HG03565 (cell line): ENCODE data around the gene THADA.
"Not testable (repeated sequence)": the region's sequence is repeated elsewhere in the genome, so short reads cannot be mapped to it uniquely, and the experiment has no call there.

Experiments used
- ATAC-seq: cut with Tn5 transposase; IDR thresholded peaks from one replicate; pipeline ENCODE4 v1.9.1; 2021; ENCODE audit warnings: mild to moderate bottlenecking, moderate library complexity; ENCODE audit not compliant: unreplicated experiment

THADA gene

DNA sequence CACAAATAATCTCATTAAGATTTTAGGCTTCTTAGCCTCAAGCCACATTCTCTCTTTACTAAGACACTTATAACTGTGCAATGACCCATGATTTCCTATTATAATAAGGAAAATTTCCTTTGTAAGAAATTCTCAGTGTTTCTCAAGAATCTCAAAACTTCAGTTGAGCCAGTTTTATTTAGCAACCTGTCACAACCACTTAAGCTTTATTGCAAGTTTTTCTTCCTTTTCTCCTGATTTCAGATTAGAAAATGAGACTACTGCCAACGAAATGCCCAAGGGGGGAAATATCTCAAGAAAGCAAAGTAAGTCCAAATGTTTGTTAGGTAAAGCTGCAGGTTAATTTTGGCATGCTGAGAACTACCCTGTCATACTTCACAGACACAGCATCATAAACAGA lies 178.5 kb downstream of the THADA start:
- no peak for ATAC-seq

DNA sequence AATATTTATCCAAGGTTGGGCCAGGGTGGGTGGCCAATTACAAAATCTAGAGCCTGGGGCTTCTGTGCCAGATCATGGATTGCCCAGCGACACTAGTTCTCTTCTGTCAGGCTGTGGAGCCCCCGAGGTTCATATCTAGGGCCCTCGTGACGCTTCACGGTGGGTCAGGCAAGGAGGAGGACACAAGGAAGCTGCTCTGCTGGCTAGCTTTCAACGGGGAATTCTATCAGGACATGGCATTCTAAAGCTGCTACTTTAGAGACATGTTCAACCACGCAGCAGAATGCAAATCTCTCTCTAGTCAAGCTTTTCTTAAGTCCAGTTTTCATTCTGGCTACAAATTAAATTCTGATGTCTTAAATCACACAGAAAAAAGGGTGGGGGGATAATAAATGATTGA lies 180.2 kb downstream of the THADA start:
- ATAC-seq = no peak

DNA sequence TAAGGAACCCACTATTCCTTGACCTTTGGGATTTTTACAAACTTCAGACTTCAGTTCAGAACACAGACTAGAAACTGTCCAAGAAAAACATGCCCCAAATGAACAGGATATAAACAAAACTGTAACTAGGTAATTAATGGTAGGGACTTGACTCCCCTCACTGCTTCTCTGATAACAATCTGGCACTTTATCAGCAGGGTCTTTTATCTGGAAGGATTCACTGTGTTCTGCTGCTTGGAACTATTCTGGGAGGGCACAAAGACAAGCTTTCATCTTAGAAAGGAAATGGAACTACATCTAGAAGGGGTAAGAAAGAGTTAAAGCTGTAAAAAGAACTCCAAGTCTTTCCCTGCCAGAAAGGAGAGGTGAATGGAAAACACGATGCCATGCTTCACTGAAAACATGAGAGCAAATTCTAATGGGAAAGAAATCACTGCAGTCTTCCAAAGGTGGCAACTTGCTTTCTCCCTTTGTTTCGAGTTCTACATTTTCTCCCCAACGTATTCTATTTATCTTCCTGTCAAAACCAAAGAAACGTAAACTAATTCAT lies 181.2 kb downstream of the THADA start:
- ATAC-seq = no peak

DNA sequence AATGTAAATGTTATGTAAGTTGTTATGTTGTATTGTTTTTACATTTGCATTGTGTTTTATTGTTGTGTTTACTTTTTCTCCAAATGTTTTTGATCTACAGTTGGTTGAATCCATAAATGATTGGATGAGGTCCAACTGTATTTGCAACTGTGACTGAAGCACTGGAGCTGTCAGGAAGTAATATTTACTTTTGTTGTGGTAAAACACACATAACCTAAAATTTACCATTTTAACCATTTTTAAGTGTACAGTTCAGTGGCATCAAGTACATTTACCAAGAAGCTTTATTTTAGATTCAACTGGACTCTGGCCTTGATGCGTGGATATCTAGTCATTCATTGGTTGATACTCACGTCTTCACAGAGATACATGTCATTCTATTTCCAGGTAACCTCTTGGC lies 181.8 kb downstream of the THADA start:
- no peak for ATAC-seq

DNA sequence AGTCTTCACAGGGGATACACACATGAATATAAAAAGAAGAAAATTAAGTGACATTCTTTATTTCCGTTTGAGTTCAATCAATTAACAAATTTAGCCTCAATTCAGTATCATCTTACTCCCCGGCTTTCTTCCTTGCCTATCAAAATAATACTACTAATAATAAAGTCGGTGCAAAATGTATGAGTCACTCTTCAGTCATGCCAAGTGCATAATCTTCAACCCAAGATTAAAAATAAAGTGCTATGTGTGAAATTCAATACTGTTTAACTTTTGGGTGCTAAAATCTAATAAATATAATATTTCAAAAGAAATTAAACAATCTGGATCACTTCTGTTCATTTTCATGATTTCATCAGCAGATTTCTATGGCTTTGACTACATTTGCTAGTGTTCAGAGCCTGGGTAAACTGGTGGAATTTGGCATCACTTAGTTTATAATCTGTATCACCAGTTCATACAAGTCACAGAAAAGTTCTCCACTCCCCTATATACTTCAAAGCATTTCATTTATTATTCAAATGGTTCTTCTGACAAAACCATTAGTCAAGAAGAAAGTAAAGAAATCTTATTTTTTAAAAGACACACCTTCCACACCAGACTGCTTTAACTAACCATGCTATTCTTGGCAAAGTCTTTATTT lies 183.6 kb downstream of the THADA start:
- no peak for ATAC-seq

DNA sequence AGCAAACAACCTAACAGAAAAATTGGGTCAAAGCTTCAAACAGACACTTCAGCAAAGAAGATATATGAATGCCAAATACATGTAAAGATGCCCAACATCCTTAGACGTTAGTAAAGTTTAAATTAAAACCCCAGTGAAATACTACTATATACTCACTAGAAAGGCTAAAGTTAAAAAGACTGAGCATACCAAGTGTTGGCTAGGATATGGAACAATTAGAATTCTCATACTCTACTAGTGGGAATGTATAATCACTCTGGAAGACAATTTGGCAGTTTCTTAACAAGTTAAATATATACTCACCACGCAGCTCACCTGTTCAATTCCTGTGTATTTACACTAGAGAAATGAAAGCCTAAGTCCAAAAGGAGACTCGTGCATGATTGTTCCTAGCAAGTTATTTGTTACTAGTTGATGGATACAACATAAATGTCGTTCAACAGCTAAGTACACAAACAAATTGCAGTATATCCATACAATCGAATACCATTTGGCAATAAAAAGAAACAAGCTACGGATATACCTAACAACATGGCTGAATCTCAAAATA lies 185.7 kb downstream of the THADA start:
- no peak for ATAC-seq

DNA sequence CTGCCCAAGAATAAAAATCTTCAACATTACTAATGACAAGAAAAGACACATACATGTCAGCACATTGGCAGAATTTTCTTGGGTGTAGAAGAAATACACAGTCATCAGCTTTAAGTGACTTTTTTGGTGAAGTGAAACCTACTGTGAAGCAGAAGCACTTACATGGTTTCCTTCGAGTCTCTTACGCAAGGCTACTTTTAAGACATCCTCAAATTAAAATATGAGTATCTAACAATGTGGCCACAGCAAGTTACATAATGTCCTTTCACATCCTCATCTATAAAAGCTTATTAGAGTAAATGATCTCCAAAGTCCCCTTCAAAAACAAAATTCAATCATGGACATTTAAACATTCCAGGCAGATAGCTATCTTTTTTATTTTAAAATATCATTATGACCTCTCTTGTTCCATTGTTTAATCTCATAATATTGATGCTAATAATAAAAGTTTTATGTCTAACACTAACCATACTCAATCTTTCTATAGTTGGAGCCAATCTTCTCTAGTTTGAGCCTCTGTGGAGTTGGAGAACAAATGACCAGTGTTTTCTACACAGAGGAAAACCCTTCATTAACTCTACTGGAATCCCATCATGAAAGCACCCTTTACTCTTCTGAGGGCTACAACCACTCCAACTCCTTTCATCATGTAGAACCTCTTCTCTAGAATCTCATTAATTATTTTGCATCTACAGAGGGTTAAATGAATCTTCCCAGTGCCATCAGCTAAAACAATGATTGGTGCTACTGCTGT lies 187.3 kb downstream of the THADA start:
- ATAC-seq = peak; percentile 75

DNA sequence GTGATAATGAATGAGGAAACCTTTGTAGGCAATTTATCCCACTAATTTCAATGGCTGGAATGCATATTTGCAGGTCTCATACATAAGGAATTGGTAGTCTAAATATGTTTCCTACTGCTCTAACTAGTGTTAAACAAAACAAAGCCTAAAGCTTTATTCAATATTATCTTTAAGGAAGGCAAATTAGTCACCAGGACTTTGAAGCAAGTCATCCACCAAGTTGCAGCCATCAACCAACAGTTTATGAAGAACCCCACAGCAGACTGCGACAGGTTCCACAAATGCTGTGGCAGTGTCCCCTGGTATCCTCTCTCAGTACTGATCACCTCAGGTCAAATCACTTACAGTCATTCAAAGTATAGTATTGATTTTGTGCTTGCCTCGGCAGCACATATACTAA lies 187.9 kb downstream of the THADA start:
- peak; percentile 40 for ATAC-seq

DNA sequence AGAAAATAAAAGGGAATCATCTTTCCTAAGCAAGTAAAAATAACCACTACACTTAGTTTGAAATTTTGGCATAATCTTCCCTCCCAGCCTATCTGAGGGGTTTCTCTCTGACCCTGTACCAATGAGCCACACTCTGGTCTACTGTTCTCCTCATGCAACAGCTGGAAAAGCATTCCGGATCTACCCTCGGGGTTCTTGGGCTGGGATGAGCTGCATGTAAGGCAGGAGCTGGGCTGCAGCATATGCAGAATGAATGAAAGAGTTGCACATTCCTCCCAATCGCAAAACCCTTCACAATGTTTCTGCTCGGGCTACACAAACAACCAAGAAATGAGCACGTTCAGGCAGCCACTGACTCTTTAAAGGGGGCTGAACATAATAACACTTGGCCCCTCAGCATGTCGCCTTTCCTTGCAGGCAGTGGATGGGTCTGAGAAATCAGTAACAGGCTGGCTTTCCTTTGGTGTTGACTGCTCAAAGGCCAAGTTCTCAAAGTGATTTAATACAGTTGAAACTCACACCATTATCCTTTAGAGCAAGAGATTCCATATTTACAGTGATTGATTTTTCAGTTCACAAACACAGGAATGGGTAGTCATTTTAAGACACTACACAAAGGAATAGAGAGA lies 189.1 kb downstream of the THADA start:
- no peak for ATAC-seq

DNA sequence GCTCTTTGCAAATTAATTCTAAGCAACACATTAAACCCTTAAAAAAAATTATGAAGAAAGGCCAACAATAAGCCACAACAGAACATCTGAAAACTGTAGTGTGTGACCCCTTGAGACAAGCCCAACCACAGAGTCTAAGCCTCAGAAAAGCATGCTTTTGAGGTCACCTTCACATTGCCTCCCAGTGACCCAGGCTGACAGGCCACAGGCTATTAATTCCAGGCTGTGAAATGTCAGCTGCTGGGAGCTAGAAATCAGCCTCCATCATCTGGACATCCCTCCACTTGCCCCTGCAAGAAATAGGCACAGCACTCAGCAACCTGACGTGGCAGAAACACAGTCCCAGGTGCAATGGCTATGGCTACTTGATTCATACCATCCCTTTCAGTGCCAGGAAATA lies 190.0 kb downstream of the THADA start:
- no peak for ATAC-seq

DNA sequence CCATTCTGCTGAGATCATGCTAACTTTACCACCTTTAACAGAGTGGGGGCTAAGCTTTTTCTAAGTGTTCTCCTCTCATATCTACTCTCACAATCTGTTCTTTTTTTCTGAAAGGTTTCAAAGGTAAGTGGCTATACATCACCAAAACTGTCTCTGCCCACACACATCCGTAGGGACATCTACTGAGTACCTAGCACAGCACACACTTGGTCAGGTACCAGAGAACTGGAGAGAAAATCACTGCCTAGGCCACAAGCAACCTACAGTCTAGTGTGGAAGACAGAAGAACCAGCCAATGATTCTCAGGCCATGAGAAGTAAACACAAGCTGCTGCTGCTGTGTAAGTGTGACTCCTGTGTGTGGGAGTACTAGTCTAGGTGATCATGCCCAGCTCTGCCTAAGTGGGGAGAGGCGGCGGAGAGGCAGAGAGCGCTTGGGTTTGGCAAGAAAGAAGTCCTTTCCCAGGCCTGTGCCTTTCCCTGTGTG lies 193.3 kb downstream of the THADA start:
- ATAC-seq = peak; percentile 37

DNA sequence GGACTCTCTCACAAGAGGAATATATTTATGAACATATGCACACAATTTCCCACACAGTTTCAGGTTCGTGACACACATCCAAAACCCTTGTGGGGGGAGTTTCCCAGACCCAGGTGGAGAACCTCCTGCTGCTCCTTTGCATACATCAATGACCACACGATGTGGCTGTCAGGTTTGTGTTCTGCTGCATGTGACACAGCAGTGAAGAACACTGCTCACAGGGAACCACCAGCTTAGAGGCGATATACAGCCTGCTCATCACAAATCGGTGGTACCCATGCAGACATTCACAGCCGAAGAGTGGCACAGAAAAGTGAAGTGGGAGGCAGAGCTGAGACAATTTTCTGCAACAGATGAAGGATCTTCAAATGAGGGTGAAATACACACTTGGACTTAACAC lies 193.8 kb downstream of the THADA start:
- ATAC-seq = peak; percentile 73

DNA sequence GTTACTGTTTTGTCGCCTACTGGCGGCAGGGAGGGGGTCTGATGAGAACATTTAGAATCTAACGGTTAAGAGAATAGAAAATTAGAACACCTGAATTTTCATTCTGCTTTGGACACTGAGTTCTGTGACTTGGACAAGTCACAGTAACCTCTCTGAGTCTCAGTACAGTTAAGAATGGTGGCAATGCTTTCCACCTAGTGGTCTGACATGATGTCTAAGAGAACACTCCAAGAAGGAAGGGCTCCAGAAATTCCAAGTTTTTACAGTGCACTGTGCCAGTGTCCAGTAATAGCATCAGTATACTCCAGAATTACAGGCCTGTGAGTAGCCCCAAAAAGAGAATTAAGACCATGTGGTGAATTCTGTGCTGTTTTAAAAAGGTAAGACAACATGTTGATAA lies 195.3 kb downstream of the THADA start:
- no peak for ATAC-seq

DNA sequence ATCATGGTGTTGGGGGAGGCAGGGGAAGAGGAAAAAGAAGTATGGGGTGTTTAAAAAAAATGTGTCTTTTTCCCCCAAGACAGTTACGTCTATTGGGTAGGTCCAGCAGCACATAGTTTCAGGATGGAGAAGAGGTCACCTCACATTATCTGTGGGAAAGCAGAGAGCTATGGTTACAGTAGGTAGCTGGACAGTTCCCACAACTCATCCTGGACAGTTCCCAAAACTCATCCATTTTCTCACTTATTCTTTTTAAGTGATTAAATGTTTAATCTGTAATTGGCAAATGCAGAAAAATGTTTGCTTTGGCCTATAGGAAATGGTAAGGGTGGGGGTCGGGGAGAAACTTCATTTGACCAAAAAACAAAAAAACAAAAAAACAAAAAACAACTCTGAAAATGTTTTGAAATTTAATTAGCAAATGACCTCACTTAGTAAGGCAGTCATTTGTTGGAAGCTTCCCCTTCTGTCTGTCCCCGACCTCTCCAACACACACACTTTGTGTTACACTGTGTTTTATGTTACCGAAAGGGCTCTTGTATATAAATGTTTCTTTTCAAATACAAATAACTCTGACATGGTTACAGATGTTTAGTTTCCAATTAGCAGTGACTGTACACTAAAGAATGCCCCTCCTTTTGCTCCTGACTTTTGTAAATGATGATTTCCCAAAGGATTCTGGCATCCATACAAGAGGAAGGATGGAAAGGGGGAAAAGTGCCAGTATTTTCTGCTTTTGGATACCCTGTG lies 196.1 kb downstream of the THADA start:
- ATAC-seq = no peak

DNA sequence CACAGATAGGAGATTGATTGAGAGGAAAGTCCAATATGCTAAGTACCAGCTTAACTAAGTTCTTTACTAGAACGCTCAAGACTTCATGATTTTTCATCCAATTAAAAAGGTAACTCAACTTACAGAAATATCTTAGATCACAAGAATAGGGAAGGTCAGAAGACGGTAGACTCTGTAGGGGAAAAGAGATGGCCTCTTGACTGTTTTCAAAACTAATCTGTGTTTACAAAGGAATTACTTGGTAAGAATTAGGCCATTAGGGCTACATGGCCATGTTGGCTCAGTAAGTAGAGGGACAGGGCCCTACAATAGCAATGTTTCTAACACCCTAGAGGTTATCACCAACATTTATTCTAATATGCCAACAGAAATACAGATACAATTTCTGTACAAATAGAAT lies 196.7 kb downstream of the THADA start:
- no peak for ATAC-seq

DNA sequence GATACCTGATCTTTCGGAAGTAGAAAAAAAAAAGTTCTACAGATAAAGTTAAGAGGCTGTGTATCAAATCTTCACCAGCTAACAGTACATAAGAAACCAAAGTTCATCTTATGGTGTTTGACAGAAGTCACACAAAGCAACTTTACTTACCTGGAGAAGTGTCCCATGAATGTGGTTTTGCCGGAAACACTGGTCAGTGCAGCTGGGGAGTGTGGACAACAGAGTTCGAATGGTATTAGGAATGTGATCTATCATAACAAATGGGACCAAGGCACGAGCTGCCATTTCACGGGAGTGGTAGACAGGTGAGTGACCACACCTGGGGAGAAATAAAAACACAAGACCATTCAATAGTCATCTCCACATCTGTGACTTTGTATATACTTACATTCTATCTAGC lies 198.0 kb downstream of the THADA start:
- ATAC-seq = no peak

DNA sequence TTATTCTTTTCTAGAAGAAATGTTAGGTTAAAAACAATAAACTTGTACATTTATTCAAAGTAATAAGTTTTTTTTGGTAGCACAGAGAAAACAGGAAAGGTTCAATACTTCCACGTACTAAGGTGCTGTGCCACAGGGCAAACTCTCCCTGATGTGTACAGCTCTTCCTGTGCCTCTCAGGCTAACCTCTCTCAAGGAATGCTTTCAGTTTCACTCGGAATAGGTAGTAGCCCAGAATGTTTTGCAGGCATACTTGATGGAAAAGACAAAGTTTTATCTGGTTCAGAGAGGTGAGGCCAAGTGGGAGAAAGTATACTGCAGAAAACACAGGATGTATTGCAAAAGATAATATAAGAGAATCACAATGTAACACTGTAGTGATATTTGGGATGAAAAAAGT lies 198.4 kb downstream of the THADA start:
- no peak for ATAC-seq

DNA sequence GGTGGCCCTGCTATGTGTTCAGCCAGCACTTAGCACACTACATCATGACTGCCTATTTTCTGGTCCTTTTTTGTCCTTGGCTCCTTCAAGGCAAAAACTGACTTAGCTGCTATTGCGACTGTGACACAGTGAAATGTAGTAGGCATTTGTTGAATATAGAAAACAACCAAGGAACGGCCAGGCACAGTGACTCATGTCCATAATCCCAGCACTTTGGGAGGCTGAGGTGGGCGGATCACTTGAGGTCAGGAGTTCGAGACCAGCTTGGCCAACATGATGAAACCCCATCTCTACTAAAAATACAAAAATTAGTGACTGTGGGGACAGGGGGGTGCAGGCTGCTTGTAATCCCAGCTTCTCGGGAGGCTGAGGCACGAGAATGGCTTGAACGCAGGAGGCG lies 199.5 kb downstream of the THADA start:
- ATAC-seq = not testable (repeated sequence)

DNA sequence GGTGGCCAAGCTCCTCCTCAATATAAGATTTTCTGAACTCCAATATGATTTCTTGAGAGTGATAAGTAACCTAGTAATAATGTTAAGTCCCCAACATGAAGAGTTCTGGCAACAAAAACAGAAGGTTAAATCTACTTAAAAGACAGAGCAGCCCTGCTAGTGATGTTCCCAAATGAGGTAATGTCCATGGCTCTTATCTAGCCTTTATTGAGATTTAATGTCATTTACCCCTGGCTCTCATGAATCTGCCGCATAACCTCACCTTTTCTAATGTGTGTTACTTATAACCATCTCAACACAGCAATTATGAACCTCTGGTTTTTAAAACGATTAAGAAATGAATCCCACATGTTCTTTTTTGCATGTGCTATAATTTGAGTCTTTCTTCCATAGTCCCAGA lies 201.9 kb downstream of the THADA start:
- ATAC-seq = no peak

DNA sequence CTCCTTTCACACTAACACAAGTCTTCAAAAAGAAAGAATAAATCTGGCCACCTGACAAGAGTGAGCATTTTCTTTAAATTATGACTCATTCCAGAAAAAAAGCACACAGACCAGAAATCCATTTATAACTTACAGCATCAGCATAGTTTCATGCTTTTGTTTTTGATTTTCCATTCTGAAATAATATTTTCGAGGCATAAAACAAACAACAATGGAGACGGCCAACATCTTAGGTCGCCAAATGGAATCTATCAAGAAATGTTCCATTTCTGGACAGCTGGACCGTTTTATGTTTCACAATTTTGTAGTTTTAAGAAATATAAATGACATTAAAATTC lies 204.0 kb downstream of the THADA start:
- no peak for ATAC-seq
